RWPE1 (cell line): ENCODE results near the gene MORC2.

Experiments used
- CTCF ChIA-PET: fragments of 350-600 bp; sonication (Branson Sonifier 250); formaldehyde crosslinking; extraction: SDS; loops from one replicate; lab custom pipeline; 2021; lab: Yijun Ruan, JAX
- POLR2A ChIA-PET: fragments of 400-600 bp; formaldehyde crosslinking; extraction: SDS; loops from one replicate; lab custom pipeline; 2020; ENCODE audit warnings: antibody characterized with exemption; ENCODE audit not compliant: low non-redundant PET; lab: Yijun Ruan, JAX
- DNase-seq: peaks from one replicate; pipeline ENCODE4 v3.0.0; 2012; ENCODE audit warnings: low spot score
- H3K27ac ChIP-seq: fragments of 450-650 bp; 2 replicates; pipeline ENCODE4 v1.5.1; 2017
- CTCF ChIP-seq: fragments of 450-650 bp; conservative IDR thresholded peaks from 2 replicates; pipeline ENCODE4 v1.5.1; 2017; ENCODE audit warnings: low read depth, mild to moderate bottlenecking

The MORC2 gene

GRCh38 chr22:30968015-30968923, at the start of gene MORC2:
MORC2 (minus strand) TSS chr22:30968774; CDS start chr22:30967889, 885 bp downstream.
- DNase-seq: peak; percentile 27
- POLR2A ChIA-PET: interaction anchor here (0.6 kb wide), 3 partner anchors 75 to 694 kb away, joined by 3 to 8 read pairs (median 3); partner anchors contain the start of gene PISD
- no peak for TF ChIP-seq CTCF
- CTCF ChIA-PET: interaction anchor here (0.6 kb wide), 2 partner anchors 152 to 317 kb away, joined by 3 read pairs; no protein-coding TSS in a partner anchor
- H3K27ac ChIP-seq: peak within 1 kb of the TSS; percentile 95

GRCh38 chr22:31005535-31005934, 37.0 kb upstream of the MORC2 start:
- POLR2A ChIA-PET: no interaction called here
- TF ChIP-seq CTCF: no peak
- no peak for DNase-seq
- no peak overlapping the region for H3K27ac ChIP-seq
- CTCF ChIA-PET: no interaction called here

- POLR2A ChIA-PET: no interaction called here
- TF ChIP-seq CTCF: no peak
- no peak overlapping the region for H3K27ac ChIP-seq
- CTCF ChIA-PET: interaction anchor here (0.7 kb wide), 1 partner anchor 87 kb away, joined by 3 read pairs; no protein-coding TSS in a partner anchor
- no peak for DNase-seq
These were observed 32.7 kb upstream of the MORC2 start for GRCh38 chr22:31001124-31001770.

GRCh38 chr22:30998329-30998728, 29.8 kb upstream of the MORC2 start:
- ChIA-PET CTCF (no interaction called here), POLR2A (no interaction called here)

GRCh38 chr22:30996462-30996861, 27.9 kb upstream of the MORC2 start:
- DNase-seq: no peak
- CTCF ChIA-PET: no interaction called here
- TF ChIP-seq CTCF: no peak
- POLR2A ChIA-PET: no interaction called here
- no peak overlapping the region for H3K27ac ChIP-seq

More at GRCh38 chr22:30998329-30998728, 29.8 kb upstream of the MORC2 start:
- no peak for TF ChIP-seq CTCF
- no peak overlapping the region for H3K27ac ChIP-seq
- DNase-seq: no peak

GRCh38 chr22:30994960-30995359, 26.4 kb upstream of the MORC2 start:
- H3K27ac ChIP-seq: no peak overlapping the region
- DNase-seq: no peak
- ChIA-PET CTCF (interaction anchor here (0.7 kb wide), 1 partner anchor 19 kb away, joined by 4 read pairs; no protein-coding TSS in a partner anchor), POLR2A (no interaction called here)
- TF ChIP-seq CTCF: no peak
